ENCODE measurements around the gene LFNG. TPM values are rescaled to one million over a fixed set of nuclear protein-coding genes. Genes with fewer than 3 reads are reported as not detected.

LFNG gene
- total and polyA plus RNA-seq, 2 donors from 2014 or later, result 5.0 to 18.4 TPM

GRCh38 chr7:2520131-2520760 is 672 bp downstream of the LFNG start:
- TF ChIP-seq CTCF (IDR thresholded peaks at IDR 0.05; ENCODE audit: borderline replicate concordance, extremely low read depth, insufficient read depth), result no peak
- no peak for FAIRE-seq
- Histone ChIP-seq H3K27ac (ENCODE audit: low read depth in 2 of 2, low read length in 2 of 2) (no peak overlapping the region), H3K27me3 (ENCODE audit: control insufficient read depth, insufficient read depth, low read length) (no peaks in the 10 kb centered on the region), H3K4me3 (ENCODE audit: low read length in 3 of 3) (peak overlapping the region; percentile 30 to 72 (median 49)), H3K36me3 (ENCODE audit: control insufficient read depth in 2 of 3, insufficient read depth in 3 of 3, low read length in 3 of 3) (no peaks in the 10 kb centered on the region), H3K9me3 (ENCODE audit: control insufficient read depth in 2 of 3, insufficient read depth in 1 of 3, low read length in 3 of 3) (no peaks in the 10 kb centered on the region), H3K9ac (ENCODE audit: low read length in 3 of 3) (peak overlapping the region; percentile 19 to 43 (median 39)), H3K4me1 (ENCODE audit: control insufficient read depth in 2 of 3, insufficient read depth in 2 of 3, low read depth in 1 of 3, low read length in 3 of 3) (peaks cover 0 to 35% (median 0%) of the 10 kb centered on the region in 3 donors)
- intact Hi-C loops (cut with DNase I), result no loop called here
- peak in 1 of 5 donors; percentile 82 for DNase-seq

- no peak for FAIRE-seq
Measured at GRCh38 chr7:2520761-2521290, 1.3 kb downstream of the LFNG start.

GRCh38 chr7:2521341-2521745 is 1.8 kb downstream of the LFNG start:
- peak overlapping the region in 2 of 3 donors; percentile 24 to 53 for H3K4me3 ChIP-seq (ENCODE audit: low read length in 3 of 3)
- no peak for FAIRE-seq
- no peaks in the 10 kb centered on the region for H3K27me3 ChIP-seq (ENCODE audit: control insufficient read depth, insufficient read depth, low read length)
- H3K9me3 ChIP-seq (ENCODE audit: control insufficient read depth in 2 of 3, insufficient read depth in 1 of 3, low read length in 3 of 3), result no peaks in the 10 kb centered on the region
- intact Hi-C loops (cut with DNase I), result no loop called here
- no peak for TF ChIP-seq CTCF (IDR thresholded peaks at IDR 0.05; ENCODE audit: borderline replicate concordance, extremely low read depth, insufficient read depth)
- no peak for DNase-seq
- H3K9ac ChIP-seq (ENCODE audit: low read length in 3 of 3), result no peak overlapping the region
- H3K36me3 ChIP-seq (ENCODE audit: control insufficient read depth in 2 of 3, insufficient read depth in 3 of 3, low read length in 3 of 3), result peaks cover 0 to 4% (median 0%) of the 10 kb centered on the region in 3 donors
- H3K4me1 ChIP-seq (ENCODE audit: control insufficient read depth in 2 of 3, insufficient read depth in 2 of 3, low read depth in 1 of 3, low read length in 3 of 3), result peaks cover 0 to 35% (median 0%) of the 10 kb centered on the region in 3 donors
- no peak overlapping the region for H3K27ac ChIP-seq (ENCODE audit: low read depth in 2 of 2, low read length in 2 of 2)

More at GRCh38 chr7:2520761-2521290, 1.3 kb downstream of the LFNG start:
- Histone ChIP-seq H3K36me3 (ENCODE audit: control insufficient read depth in 2 of 3, insufficient read depth in 3 of 3, low read length in 3 of 3) (peaks cover 0 to 4% (median 0%) of the 10 kb centered on the region in 3 donors), H3K4me1 (ENCODE audit: control insufficient read depth in 2 of 3, insufficient read depth in 2 of 3, low read depth in 1 of 3, low read length in 3 of 3) (peaks cover 0 to 35% (median 0%) of the 10 kb centered on the region in 3 donors), H3K4me3 (ENCODE audit: low read length in 3 of 3) (peak overlapping the region; percentile 30 to 72 (median 49)), H3K9ac (ENCODE audit: low read length in 3 of 3) (peak overlapping the region in 2 of 3 donors; percentile 19 to 43), H3K9me3 (ENCODE audit: control insufficient read depth in 2 of 3, insufficient read depth in 1 of 3, low read length in 3 of 3) (no peaks in the 10 kb centered on the region), H3K27ac (ENCODE audit: low read depth in 2 of 2, low read length in 2 of 2) (no peak overlapping the region), H3K27me3 (ENCODE audit: control insufficient read depth, insufficient read depth, low read length) (no peaks in the 10 kb centered on the region)
- peak in 1 of 5 donors; percentile 74 for DNase-seq
- intact Hi-C loops (cut with DNase I), result no loop called here
- no peak for TF ChIP-seq CTCF (IDR thresholded peaks at IDR 0.05; ENCODE audit: borderline replicate concordance, extremely low read depth, insufficient read depth)

All from kidney (tissue), 14 donors.